OCI-M2 (cell line): ENCODE data around the gene SH2B3.
"Not testable (repeated sequence)": the region's sequence is repeated elsewhere in the genome, so short reads cannot be mapped to it uniquely, and the experiment has no call there.

Source experiments
- DNase-seq: peaks from one replicate; lab custom pipeline; 2025; ENCODE audit not compliant: unreplicated experiment; lab: John Stamatoyannopoulos, UW

The SH2B3 gene

DNA sequence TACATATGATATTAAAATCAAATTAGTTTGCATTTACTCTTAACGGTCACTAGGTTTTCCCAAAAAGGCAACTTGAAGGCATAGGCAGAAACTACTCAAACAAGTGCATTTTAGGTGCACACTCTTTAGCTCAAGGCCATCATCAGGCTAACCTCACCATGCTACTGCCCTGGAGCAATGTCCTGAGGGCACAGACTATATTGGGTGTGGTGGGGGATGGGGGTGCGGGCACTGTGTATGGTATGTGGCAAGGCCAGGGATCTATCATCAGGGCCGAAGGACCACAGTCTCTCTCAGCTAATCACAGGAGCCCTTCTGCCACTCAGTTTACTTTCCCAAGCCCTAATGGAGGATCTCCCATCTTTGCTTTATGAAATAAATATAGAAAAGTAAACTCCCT is 51.9 kb downstream of the SH2B3 start:
- no peak for DNase-seq

DNA sequence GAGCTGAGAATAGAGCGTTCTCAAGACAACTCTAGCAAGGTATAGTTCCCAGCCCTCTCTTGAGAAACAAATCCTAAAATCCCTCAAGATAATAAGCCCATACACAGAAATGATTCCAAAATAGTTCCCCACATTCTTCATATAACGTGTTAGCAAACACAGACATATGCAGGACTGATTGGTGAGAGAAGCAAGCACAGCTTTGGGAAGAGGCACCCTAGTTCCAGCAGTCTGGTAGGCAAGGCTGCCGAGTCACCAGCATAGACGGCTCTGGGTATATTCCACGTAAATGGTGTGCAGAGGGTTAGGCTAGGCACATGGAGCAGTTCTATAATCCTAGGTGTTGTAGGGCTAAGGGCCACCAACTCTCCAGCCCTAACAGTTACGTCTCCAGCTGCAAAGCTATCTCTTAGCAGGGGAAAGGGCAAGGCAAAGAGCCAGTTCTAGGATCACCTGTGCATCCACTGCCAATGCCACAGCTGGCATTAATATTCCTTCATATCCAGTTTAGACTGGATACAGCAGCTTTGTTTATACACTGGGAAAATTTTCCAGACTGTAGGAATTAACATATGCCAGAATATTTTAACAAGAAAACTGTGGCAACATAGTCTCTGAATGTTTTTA is 52.9 kb downstream of the SH2B3 start:
- DNase-seq: no peak

DNA sequence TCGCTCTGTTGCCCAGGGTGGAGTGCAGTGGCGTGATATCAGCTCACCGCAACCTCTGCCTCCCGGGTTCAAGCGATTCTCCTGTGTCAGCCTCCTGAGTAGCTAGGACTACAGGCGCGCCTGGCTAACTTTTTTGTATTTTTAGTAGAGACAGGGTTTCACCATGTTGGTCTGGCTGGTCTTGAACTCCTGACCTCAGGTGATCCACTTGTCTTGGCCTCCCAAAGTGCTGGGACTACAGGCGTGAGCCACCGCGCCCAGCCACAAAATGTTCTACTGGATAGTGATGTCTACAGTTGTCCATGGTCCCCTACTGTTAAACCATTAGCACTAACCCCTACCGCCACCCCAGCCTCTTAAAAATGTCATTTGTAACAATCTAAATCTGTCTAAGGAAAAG is 54.4 kb downstream of the SH2B3 start:
- not testable (repeated sequence) for DNase-seq

DNA sequence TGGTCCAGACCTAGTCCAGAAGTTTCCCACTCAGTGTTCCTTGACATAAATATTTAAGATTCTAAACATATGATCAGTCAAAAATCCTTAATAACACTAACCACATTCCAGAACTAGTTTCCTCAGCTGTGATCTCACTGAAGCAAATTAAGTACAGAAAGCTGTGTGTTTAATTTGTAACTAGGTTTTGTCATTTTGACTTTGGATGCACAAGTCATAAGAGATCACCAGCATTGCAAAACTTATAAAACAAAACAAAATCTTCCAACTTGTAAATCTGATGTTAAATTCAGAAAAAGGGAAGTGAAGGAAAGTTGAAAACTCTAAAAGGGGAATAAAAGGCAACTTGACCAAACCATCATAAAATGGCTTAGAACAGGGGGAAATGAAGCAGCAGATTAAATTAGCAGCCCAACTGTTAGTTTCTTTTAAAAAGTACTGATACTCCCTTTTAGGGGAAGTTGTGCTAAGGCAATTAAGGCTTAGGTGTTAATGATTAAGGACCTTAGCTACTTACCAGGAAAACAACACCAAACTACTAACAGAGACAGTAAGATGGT is 56.6 kb downstream of the SH2B3 start:
- DNase-seq: no peak

DNA sequence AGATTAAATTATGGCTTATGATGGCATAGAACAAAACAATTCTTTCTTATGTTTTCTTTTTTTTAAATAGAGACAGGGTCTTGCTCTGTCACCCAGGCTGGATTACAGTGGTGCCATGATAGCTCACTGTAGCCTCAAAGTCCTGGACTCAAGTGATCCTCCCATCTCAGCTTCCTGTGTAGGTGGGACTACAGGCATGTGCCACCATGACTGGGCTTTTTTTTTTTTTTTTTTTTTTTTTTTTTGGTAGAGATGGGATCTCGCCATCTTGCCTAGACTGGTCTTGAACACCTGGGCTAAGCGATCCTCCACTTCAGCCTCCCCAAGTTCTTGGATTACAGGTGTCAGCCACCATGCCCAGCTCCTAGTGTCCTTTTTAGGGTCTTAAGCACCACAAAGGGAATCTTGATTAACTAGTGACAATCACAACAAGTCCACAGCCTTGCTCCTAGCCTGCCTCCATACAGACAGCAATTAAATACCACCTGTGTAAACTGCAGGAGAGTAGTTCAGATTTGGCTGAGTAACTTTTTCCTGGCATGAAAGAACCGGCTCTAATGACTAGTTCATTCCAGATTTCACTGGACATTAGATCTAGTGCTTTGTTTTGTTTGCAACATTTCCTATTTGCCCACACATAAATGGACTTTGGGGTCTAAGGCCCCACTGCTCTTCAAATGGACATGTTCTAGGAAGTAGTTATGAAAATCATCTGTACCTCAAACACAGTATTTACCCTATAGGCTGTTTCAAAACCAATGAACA is 61.6 kb downstream of the SH2B3 start:
- DNase-seq: no peak

DNA sequence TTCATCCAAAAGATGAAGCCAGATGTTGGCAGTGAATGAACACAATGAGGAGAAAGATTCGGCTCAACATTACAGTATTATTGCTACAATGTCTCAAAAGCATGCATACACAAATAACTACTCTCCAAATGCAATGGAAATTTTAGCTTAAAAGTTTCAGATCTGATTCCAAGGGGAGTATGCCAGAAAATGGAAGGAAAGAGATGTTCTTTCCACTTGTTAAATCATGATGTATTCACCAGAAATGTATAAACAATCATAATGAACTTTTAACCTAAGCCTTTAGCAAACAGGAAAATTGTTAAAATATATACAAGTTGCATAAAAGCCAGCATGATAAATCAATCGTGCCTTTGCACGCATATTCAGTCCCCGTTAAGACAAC is 62.1 kb downstream of the SH2B3 start:
- DNase-seq: no peak

DNA sequence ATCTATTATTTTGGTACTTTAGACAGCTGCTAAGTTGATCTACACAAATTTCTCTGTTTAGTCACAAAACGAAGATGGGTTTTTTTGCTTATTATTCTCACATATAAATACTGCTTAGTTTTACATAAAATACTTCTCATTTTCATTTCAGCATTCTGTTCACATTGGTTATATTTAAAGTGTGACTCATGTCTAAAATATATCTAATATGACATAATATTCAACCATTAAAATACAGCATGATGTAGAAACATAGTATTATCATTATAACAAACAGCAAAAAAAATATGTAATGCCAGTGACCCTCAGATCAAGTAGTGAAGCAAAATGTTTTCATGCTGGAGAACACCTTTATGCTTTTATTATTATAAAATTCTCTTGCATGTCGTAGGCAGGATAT is 63.7 kb downstream of the SH2B3 start:
- DNase-seq: no peak

DNA sequence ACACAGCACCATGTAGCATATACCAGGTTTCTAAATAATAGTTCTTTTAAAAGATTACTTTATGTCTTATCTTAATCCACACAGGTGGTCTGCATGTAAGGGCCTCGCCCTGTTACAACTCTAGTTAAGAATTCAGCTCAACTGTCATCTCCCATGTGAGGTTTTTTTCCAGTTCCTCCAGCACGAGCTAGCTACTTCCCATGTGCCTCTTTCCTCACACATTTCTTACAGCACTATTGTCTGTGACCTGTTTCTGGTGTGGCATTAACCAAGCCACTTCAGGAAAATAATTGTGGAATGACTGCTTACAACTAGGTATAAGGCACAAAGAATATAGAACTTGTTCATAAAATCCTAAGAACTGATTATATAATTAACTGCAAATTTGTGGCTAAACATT is 65.5 kb downstream of the SH2B3 start:
- DNase-seq: no peak

DNA sequence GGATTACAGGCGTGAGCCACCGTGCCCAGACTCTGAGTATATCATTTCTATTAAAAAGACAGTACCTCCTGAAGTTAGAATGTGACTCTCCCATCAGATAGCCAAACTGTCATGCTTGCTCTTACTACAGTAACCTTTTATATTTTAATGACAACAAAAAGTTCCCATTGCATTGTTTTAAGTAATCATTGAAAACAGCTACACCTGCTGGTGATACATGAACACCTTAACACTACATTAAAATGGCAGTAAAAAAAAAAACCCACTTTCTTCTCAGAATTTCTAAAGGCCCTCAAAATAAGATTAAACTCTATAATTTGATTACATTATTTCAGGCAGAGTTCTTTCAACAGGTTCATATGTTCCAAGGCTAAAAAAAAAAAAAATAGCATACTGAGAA is 76.7 kb downstream of the SH2B3 start:
- no peak for DNase-seq

DNA sequence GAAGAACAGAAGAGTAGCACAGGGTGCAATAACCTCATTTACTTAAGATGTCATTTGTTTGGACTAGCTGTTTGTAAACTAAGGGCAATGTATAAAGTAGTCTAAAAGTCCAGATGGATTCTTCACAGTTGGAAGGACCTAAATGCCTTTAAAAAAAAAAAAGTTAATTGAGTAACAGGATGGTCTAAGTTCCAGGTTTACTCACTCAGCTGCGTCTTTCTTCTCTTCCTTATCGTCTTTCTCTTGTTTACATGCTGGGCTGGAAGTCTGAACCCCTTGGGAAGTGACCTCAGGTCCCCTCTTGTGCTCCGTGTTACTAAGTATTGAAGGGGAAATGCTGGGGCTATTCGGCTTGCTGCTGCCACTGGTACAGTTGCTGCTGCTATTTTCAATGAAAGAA is 82.5 kb downstream of the SH2B3 start:
- DNase-seq: no peak

DNA sequence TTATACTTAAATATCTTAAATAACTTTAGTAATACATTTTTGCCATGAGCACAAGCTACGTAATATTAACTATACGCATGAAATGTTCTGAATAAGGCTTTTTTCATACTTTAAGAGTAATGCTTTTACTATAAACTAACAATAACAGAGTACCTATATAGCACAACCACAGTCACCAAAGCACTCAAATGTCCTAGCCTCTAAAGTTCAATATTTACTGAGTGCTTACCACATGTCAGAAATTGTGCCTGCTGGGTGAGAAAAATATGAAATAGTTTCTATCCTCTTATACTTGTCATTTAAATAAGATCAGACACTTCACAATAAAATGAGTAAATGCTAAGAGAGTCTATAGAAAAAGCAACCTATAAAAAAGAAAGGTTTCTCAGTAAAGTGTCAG is 83.1 kb downstream of the SH2B3 start:
- no peak for DNase-seq

DNA sequence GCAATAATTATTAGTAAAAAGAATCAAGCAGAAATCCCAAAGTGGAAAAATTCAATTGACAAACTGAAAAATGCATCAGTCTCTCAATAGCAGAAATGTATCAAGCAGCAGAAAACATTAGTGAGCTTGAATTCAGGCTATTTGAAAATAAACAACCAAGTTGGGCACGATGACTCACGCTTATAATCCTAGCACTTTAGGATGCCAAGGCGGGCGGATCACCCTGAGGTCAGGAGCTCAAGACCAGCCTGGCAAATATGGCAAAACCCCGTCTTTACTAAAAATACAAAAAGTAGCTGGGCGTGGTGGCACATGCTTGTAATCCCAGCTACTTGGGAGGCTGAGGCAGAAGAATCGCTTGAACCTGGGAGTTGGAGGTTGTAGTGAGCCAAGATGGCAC is 87.3 kb downstream of the SH2B3 start:
- not testable (repeated sequence) for DNase-seq

DNA sequence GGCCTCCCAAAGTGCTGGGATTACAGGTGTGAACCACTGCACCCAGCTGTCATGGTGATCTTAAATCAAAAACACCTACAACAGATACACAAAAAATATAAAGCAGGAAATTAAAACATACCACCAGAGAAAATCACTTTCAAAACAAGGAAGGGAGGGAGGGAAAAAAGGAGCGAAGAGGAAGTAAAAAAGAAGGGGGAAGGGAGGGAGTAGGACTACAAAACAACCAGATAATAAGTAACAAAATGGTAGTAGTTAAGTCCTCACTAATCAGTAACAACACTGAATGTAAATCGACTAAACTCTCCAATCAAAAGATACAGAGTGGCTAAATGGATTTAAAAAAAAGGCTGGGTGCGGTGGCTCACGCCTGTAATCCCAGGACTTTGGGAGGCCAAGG is 89.0 kb downstream of the SH2B3 start:
- DNase-seq: no peak
